Fibroblast of mammary gland (primary cell): ENCODE data around the gene CST4.
"Not testable (repeated sequence)": the region's sequence is repeated elsewhere in the genome, so short reads cannot be mapped to it uniquely, and the experiment has no call there.

Experiments used
- DNase-seq: peaks from one replicate; pipeline ENCODE4 v3.0.0-alpha.2; 2010; ENCODE audit warnings: low read depth
- H3K4me3 ChIP-seq: 2 replicates; pipeline ENCODE4 v1.5.1; 2011; ENCODE audit warnings: low read depth, mild to moderate bottlenecking, low read length, moderate library complexity; ENCODE audit not compliant: control insufficient read depth
- TF ChIP-seq, protein P1 (sequence below): conservative IDR thresholded peaks from 2 replicates; pipeline ENCODE4 v1.5.1; 2011; ENCODE audit warnings: low read depth, low read length, inconsistent platforms; ENCODE audit not compliant: control insufficient read depth, insufficient read depth

CST4 gene

DNA sequence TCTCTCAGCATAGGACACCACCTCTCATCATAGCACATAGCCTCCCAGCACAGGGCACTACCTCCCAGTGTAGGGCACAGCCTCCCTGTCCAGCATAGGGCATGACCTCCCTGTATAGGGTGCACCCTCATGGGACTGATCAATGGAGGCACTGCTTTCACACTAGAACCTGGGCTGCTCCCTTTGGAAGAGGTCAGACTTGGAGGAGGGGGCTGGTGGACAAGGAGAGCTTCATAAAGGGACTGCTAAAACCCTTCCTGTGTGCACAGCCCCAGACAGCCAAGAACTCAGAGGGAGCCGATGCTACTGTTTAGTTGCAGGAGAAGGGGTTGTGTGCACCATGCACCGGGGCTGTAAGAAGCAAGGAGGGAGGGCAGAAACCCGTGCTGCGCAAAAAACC, 21.9 kb upstream of the CST4 start:
- TF ChIP-seq, protein P1, sequence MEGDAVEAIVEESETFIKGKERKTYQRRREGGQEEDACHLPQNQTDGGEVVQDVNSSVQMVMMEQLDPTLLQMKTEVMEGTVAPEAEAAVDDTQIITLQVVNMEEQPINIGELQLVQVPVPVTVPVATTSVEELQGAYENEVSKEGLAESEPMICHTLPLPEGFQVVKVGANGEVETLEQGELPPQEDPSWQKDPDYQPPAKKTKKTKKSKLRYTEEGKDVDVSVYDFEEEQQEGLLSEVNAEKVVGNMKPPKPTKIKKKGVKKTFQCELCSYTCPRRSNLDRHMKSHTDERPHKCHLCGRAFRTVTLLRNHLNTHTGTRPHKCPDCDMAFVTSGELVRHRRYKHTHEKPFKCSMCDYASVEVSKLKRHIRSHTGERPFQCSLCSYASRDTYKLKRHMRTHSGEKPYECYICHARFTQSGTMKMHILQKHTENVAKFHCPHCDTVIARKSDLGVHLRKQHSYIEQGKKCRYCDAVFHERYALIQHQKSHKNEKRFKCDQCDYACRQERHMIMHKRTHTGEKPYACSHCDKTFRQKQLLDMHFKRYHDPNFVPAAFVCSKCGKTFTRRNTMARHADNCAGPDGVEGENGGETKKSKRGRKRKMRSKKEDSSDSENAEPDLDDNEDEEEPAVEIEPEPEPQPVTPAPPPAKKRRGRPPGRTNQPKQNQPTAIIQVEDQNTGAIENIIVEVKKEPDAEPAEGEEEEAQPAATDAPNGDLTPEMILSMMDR = no peak
- no peak for DNase-seq
- no peak overlapping the region for H3K4me3 ChIP-seq

DNA sequence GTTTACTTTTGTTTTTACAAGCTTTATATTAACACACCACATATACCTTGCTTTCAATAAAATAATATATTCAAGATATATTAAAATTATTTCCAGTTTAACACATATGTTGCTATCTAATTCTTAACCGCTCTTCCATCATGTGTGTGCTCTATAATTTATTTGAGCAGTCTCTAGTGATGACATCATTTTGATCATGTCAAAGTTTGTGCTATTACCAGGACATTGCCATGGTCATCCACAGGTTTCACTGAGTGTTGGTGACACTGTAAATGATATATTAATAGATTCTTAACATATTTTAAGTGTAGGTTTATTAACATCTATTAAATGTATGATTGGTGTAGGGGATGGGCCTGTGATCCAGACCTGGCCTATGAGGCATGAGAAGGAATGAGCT, 17.1 kb upstream of the CST4 start:
- TF ChIP-seq, protein P1 = no peak
- no peak for DNase-seq
- H3K4me3 ChIP-seq = no peak overlapping the region

DNA sequence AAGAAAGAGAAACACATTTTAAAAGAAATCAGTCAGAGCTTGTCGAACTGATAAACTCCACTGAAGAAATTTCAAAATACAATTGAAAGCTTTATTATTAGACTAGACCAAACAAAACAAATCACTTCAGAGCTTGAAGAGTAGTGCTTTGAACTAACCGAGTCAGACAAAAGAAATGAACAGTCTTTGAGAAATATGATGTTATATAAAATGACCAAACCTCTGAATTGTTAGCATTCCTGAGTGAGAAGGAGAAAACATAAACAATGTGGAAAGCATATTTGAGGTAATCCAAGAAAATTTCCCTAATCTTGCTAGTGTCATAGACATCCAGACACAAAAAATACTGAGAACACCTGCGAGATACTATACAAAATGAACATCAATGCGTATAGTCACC, 13.2 kb upstream of the CST4 start:
- TF ChIP-seq, protein P1 = no peak
- DNase-seq = no peak
- no peak overlapping the region for H3K4me3 ChIP-seq

DNA sequence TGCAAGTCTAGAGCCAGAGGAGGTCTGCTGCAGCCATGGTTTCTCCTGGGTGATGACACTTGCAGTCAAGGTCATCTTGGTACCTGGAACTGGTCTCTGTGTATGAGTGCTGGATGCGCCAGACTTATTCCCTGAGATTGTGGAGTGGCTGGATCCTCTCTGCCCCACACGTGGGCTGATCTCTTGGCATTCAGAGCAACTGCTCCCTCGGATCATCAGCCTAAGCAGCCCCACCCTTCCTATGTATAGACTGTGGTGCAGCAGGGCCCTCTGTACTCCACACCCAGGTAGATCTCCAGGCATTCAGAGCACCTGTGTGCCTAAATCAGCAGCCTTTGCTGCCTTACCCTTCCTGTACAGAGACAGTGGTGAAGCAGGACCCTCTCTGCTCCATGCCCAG, 12.1 kb upstream of the CST4 start:
- no peak for DNase-seq
- TF ChIP-seq, protein P1 = no peak
- H3K4me3 ChIP-seq = no peak overlapping the region

DNA sequence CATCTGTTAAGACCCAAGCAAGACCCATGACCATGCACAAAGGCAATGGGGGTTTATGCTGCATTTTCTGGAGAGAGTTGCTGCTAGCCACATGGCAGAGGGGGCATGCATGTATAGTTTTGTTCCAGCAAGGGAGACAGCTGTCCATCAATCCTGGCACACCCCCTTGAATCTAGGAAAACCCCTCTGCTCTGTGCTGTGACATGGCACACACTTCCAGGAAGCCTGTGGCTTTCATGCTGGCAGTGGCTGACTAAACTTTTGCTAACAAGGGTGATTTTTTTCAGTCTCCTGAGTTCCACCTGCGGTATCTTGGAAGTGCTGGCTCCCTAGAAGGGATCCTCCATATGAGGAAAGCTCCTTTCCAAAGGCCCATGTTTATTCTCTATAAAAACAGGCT, 9.1 kb upstream of the CST4 start:
- H3K4me3 ChIP-seq = no peak overlapping the region
- DNase-seq = no peak
- TF ChIP-seq, protein P1 = no peak

DNA sequence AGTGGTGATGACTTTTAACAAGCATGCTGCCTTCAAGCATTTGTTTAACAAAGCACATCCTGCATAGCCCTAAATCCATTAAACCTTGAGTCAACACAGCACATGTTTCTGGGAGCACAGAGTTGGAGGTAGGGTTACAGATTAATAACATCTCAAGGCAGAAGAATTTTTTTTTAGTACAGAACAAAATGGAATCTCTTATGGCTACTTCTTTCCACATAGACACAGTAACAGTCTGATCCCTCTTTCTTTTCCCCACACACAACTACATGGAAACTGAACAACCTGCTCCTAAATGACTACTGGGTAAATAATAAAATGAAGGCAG, 6.2 kb upstream of the CST4 start:
- not testable (repeated sequence) for H3K4me3 ChIP-seq, DNase-seq

DNA sequence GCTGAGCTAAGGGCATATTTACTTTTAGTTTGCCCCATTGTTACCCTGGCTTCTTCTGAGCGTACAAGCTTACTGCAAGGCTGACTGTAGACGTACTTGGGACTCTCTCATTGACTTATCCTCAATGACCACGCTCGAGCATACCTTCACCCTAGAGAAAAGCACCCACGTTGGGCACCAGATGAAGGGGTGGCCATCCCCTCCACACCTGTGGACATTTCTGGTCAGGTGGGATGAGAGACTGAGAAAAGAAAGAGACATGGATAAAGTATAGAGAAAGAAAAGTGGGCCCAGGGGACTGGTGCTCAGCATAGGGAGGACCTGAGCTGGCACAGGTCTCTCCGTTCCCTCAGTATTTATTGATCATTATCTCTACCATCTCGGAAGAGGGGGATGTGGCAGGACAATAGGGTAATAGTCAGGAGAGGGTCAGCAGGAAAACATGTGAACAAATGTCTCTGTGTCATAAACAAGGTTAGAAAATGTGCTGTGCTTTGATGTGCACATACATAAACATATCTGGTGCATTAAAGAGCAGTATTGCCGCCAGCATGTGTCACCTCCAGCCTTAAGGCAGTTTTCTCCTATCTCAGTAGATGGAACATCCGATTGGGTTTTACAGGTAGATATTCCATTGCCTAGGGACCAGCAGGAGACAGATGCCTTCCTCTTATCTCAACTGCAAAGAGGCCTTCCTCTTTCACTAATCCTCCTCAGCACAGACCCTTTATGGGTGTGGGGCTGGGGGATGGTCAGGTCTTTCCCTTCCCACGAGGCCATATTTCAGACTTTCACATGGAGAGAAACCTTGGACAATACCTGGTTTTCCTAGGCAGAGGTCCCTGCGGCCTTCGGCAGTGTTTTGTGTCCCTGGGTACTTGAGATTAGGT, 5.6 kb upstream of the CST4 start:
- not testable (repeated sequence) for DNase-seq, H3K4me3 ChIP-seq

DNA sequence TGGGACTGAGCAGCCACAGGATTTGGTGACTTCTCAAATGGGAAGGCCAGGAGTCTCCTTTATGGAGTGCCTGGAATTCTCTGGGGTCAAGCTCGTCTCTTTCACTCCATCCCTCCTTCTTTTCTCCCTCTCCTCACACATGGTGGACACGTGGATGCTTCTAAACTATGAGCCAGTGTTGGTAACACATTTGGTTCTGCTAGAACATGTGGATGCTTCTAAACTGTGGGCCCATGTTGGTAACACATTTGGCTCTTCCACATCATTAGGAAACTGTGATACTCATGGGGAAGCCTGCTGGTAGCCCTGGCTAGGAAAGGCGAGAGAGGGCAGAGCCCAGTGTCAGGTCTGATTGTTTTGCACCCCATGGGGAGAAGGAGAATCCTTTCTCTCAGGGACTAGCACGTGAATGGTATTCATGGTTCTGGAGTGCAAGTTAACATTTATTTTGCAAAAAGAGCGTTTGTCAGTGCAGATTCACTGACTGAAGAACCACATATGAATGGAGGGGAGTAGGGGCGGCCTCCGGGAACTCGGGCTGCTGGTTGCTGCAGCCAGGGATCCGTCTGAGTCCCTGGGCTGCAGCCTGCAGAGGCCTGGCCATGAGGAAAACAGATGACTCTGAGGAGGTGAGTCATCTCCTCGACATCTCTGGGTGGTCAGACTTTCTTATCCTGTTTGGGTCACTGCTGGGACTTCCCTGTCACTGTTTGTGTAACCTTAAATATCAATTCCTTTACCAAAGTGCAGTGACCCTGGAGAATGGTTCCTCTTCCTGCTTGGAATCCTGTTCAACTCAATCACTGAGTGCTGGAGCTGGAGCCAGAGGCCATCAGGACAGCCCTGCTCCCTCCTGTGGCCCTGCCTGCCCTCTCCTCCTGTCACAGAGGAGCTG, 4.1 kb upstream of the CST4 start:
- peak; percentile 58 for DNase-seq
- not testable (repeated sequence) for H3K4me3 ChIP-seq
